GM12872 (cell line): ENCODE data around the gene PARD3B.

Experiments
- TF ChIP-seq, protein P1 (sequence below): IDR thresholded peaks from 3 replicates; pipeline ENCODE4 v1.5.1; 2011; ENCODE audit warnings: low read depth, mild to moderate bottlenecking, low read length, moderate library complexity; ENCODE audit not compliant: insufficient read depth

PARD3B gene

GRCh38 chr2:205650931-205651330 lies 1105.7 kb downstream of the PARD3B start:
- TF ChIP-seq, protein P1, sequence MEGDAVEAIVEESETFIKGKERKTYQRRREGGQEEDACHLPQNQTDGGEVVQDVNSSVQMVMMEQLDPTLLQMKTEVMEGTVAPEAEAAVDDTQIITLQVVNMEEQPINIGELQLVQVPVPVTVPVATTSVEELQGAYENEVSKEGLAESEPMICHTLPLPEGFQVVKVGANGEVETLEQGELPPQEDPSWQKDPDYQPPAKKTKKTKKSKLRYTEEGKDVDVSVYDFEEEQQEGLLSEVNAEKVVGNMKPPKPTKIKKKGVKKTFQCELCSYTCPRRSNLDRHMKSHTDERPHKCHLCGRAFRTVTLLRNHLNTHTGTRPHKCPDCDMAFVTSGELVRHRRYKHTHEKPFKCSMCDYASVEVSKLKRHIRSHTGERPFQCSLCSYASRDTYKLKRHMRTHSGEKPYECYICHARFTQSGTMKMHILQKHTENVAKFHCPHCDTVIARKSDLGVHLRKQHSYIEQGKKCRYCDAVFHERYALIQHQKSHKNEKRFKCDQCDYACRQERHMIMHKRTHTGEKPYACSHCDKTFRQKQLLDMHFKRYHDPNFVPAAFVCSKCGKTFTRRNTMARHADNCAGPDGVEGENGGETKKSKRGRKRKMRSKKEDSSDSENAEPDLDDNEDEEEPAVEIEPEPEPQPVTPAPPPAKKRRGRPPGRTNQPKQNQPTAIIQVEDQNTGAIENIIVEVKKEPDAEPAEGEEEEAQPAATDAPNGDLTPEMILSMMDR, result no peak

DNA sequence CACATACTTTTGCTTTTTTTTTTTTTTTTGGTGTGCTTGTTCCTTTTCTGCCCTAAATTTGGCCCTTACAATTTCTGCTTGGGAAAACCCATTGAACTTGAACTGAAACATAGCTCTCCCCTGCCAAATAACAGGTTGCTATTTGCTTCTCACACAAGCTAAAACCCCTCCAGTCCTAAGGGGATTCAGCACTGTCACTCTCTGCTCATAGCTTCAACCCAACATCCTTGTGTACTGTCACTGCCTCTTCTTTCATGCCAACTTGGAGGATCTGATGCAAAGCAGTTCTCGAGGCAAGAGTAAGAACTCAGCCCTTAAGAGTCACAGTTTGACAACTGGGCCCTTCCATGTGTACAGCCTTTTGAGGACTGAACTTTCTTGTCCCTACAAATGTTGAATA lies 1106.4 kb downstream of the PARD3B start:
- TF ChIP-seq, protein P1, result no peak

DNA sequence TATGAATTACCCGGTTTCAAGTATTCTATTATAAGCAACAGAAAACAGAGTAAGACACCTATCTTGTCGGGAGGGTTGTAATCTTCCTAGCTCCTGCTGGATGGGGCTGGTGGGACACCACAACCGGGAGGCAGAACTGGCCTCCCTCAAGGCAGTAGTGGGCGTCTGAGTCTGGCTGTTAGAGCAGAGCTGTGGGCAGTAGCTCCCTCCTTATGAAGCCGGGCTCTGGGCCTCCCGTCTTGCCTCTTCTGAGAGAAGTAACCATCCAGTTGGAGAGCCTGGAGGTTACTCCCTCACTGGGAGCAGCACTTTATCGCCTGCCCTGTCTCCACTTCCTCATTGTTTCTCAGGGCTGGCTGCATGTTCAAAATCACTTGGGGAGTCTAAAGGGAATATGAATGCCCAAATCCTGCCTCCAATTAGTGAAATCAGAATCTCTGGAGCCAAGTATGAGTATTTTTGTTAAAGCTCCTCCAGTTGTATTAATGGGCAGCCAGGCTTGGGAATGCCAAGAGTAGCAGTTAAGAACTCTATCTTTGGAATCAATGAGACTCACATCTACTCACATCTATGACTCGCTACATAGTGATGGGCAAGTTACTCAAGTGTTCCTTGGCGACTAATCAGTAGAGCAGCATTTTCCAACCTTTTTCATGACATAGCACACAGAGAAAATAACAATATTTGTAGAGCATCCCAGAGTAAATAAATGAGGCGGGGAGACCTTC lies 1109.8 kb downstream of the PARD3B start:
- TF ChIP-seq, protein P1, result no peak

GRCh38 chr2:205655779-205656456 lies 1110.6 kb downstream of the PARD3B start:
- TF ChIP-seq, protein P1, result no peak

GRCh38 chr2:205656461-205656860 lies 1111.2 kb downstream of the PARD3B start:
- TF ChIP-seq, protein P1, result no peak

- TF ChIP-seq, protein P1, result no peak
Measured at GRCh38 chr2:205656941-205657340, 1111.7 kb downstream of the PARD3B start.

DNA sequence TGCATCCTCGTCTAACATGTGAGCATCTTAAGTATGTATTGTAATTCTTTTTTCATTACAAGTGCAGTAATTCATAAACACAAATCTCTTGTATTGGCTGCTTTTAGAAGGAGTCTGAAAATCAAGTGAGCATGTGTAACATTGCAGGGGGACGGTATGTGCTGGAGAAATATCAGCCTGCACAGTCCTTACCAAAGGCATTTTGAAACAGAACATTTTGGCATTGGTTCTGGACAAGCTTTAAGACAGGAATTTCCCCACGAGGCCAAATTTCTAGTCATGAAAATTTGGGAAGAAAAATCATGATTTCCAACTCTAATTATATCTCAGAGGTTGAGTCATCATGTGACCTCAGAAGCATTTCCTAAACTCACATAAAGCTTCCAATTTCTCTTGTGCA lies 1112.3 kb downstream of the PARD3B start:
- TF ChIP-seq, protein P1, result no peak
